Fibroblast of mammary gland (primary cell): Measurements from ENCODE around the gene PFDN2.

ENCODE experiments used
- DNase-seq: peaks from one replicate; pipeline ENCODE4 v3.0.0-alpha.2; 2010; ENCODE audit warnings: low read depth
- H3K4me3 ChIP-seq: 2 replicates; pipeline ENCODE4 v1.5.1; 2011; ENCODE audit warnings: low read depth, mild to moderate bottlenecking, low read length, moderate library complexity; ENCODE audit not compliant: control insufficient read depth
- TF ChIP-seq, protein P1 (sequence below): conservative IDR thresholded peaks from 2 replicates; pipeline ENCODE4 v1.5.1; 2011; ENCODE audit warnings: low read depth, low read length, inconsistent platforms; ENCODE audit not compliant: control insufficient read depth, insufficient read depth

The PFDN2 gene

GRCh38 chr1:161083748-161084596, 33.9 kb downstream of the PFDN2 start:
- H3K4me3 ChIP-seq, result no peak overlapping the region
- TF ChIP-seq, protein P1, sequence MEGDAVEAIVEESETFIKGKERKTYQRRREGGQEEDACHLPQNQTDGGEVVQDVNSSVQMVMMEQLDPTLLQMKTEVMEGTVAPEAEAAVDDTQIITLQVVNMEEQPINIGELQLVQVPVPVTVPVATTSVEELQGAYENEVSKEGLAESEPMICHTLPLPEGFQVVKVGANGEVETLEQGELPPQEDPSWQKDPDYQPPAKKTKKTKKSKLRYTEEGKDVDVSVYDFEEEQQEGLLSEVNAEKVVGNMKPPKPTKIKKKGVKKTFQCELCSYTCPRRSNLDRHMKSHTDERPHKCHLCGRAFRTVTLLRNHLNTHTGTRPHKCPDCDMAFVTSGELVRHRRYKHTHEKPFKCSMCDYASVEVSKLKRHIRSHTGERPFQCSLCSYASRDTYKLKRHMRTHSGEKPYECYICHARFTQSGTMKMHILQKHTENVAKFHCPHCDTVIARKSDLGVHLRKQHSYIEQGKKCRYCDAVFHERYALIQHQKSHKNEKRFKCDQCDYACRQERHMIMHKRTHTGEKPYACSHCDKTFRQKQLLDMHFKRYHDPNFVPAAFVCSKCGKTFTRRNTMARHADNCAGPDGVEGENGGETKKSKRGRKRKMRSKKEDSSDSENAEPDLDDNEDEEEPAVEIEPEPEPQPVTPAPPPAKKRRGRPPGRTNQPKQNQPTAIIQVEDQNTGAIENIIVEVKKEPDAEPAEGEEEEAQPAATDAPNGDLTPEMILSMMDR, result no peak
- DNase-seq, result no peak

- DNase-seq, result peak; percentile 97
- TF ChIP-seq, protein P1, result no peak
- no peak overlapping the region for H3K4me3 ChIP-seq
Measured at GRCh38 chr1:161082996-161083747, 34.7 kb downstream of the PFDN2 start.

- H3K4me3 ChIP-seq, result no peak overlapping the region
- DNase-seq, result no peak
- TF ChIP-seq, protein P1, result no peak
Measured at GRCh38 chr1:161082483-161082882, 35.4 kb downstream of the PFDN2 start.

DNA sequence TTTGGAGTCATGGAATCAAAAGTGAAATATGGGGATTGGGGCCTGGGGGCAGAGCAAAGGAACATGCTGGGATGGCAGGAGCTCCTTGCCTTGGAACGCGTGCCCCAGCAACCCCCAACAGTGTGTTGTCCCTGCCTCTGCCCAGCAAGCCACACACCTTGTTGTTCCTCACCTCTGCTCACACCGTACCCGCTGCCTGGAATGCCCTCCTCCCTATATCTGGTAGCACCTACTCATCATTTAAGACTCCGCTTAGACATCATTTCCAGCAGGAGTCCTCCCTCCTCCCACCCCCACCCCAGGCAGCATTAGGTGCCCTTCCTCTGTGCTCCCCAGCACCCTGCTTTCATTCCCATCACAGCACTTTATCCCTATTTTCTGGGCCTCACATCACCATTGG, 36.3 kb downstream of the PFDN2 start:
- TF ChIP-seq, protein P1, result no peak
- DNase-seq, result no peak
- no peak overlapping the region for H3K4me3 ChIP-seq

DNA sequence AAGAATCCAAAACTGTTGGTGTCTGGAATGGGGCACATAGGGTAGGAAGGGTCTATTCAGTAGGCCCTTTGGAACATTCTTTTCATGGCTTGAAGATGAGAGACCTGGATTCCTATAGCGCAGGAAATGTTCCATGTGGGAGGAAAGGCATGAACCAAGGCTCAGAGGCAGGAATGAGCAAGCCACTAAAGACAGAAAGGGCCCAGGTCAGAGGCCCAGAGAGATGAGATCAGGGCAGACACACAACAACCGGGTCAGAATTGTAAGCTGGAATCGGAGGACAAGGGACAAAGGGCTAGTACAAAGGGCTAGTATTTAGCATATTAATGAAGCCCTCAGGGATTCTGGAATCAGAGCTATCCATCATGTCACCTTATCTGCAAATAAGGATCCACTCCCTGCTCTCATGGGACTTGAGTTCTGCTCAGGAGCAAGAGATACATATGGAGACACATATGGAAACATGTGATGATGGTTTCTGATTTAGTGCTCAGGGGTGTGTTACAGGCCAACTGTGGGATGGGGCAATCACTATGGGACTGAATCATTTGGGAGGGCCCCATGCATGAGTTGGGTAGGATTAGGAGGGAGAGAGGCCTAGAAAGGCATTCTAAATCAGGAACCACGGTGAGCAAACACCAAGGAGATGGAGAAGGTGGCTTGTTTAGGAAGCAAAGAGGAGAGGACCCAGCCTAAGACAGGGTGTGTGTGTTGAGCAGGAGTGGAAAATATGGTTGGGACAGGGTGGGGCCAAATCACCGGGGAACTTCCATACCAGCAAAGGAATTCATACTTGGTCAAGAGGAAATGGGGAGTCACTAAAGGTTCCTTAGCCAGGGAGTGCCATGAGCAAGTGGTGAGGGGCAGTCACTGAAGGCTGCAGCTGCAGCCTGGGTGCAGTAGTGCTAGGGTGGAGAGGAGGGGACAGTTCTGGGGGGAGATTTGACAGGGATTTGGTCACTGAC, 37.1 kb downstream of the PFDN2 start:
- no peak overlapping the region for H3K4me3 ChIP-seq
- peak; percentile 76 for DNase-seq
- TF ChIP-seq, protein P1, result no peak

GRCh38 chr1:161079436-161080110, 38.3 kb downstream of the PFDN2 start:
- no peak overlapping the region for H3K4me3 ChIP-seq
- DNase-seq, result no peak
- TF ChIP-seq, protein P1, result no peak
